K562 (cell line): ENCODE measurements around the gene SAPCD1. TPM values are rescaled to one million over a fixed set of nuclear protein-coding genes. Genes with fewer than 3 reads are reported as not detected.

Experiments used
- ELK1 ChIP-seq: sonication (generic); formaldehyde crosslinking; IDR thresholded peaks from 2 replicates; pipeline ENCODE4 v1.8.1; 2022; ENCODE audit warnings: missing genetic modification reagents
- HMGN3 ChIP-seq: IDR thresholded peaks from 2 replicates; pipeline ENCODE4 v1.6.1; 2011; ENCODE audit warnings: borderline replicate concordance, low read depth, mild to moderate bottlenecking, mixed read lengths, low read length; ENCODE audit not compliant: insufficient read length; ENCODE audit errors: extremely low read depth
- HNRNPUL1 ChIP-seq: fragments of 200-400 bp; formaldehyde crosslinking; IDR thresholded peaks from 2 replicates; pipeline ENCODE4 v1.6.1; 2017; ENCODE audit warnings: low read length
- HOXB6 ChIP-seq: fragments of 250-450 bp; sonication (Bioruptor Pico); IDR thresholded peaks from 2 replicates; pipeline ENCODE4 v1.5.1; 2022; ENCODE audit warnings: mild to moderate bottlenecking, borderline replicate concordance
- NFXL1 ChIP-seq: fragments of 450-650 bp; formaldehyde crosslinking; IDR thresholded peaks from 2 replicates; pipeline ENCODE4 v1.4.0; 2021; ENCODE audit warnings: mild to moderate bottlenecking
- NR4A1 ChIP-seq, 2 experiments: fragments of 250-450 bp in 1 of 2; fragments of 450-650 bp in 1 of 2; sonication (Bioruptor Pico) in 1 of 2; IDR thresholded peaks; 2 replicates each; pipeline versions ENCODE4 v1.4.0 to v1.6.1; 2016 to 2020; ENCODE audit warnings: mild to moderate bottlenecking in 2 of 2, missing compliant biosample characterization in 1 of 2, missing genetic modification characterization in 1 of 2, moderate library complexity in 1 of 2
- POLR2G ChIP-seq: fragments of 200-400 bp; formaldehyde crosslinking; IDR thresholded peaks from 2 replicates; pipeline ENCODE4 v1.6.1; 2017; ENCODE audit warnings: low read depth, mild to moderate bottlenecking, antibody characterized with exemption, low read length, moderate library complexity
- SMAD4 ChIP-seq: fragments of 250-450 bp; sonication (Bioruptor Pico); conservative IDR thresholded peaks from 2 replicates; pipeline ENCODE4 v1.8.0; 2021; ENCODE audit warnings: inconsistent platforms, mild to moderate bottlenecking, moderate library complexity
- ZNF12 ChIP-seq: sonication (generic); formaldehyde crosslinking; IDR thresholded peaks from 2 replicates; pipeline ENCODE4 v1.4.0; 2020; ENCODE audit warnings: mild to moderate bottlenecking, missing genetic modification reagents
- polyA plus RNA-seq, 8 experiments: library from polyadenylated mRNA; depleted of rRNA in 4 of 8; stranded (reverse) in 5 of 8; unstranded in 3 of 8; fragments of >200 nt; fragmentation: Nextera tagmentation in 2 of 8; fragmentation: Illumina TruSeq in 1 of 8; extraction: Ambion mirVana in 2 of 8; extraction: Trizol in 1 of 8; gene quantifications; 2 replicates each; pipeline versions ENCODE4 v1.2.1 to v1.2.3, GENCODE V29; 2011 to 2014; ENCODE audit warnings: inconsistent platforms in 1 of 8, missing spikeins in 1 of 8
- total RNA-seq, 7 experiments: library from RNA; depleted of rRNA in 6 of 7; stranded (reverse); fragments of >200 nt in 6 of 7; fragmentation: Illumina TruSeq in 2 of 7; extraction: Trizol in 2 of 7; gene quantifications; 2 replicates each; pipeline versions ENCODE4 v1.2.1 to v1.2.3, GENCODE V29; 2011 to 2021; ENCODE audit warnings: low replicate concordance in 1 of 7
- TF ChIP-seq, protein P1 (sequence below): fragments of 450-650 bp; conservative IDR thresholded peaks from 2 replicates; pipeline ENCODE4 v1.6.1; 2016; ENCODE audit warnings: missing genetic modification characterization, low read depth, mild to moderate bottlenecking, control low read depth, missing compliant biosample characterization

Gene SAPCD1
- total and polyA plus RNA-seq, 9 of the 15 experiments (the other 6 are each of a cell fraction or from before 2014, with no cell fraction given): 2.6 to 30.2 (median 7.4) TPM

DNA sequence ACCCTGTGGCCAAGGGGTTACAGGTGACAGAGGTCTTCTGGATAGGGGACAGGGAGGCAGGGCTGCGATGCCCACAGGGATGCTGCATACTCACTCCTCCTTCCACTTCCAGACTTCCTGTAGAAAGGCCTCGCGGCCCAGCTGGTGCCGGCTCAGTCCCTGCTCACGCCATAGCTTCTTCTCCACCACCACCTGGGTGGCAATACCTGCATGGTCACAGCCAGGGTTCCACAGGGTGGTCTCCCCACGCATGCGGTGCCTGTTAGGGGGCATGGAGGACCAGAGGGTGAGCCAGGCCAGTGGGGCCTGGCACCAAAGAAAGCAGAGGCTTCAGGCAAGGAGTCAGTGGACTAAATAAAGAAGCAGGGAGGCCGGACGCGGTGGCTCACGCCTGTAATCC is 23.0 kb downstream of the SAPCD1 start (continued):
- TF ChIP-seq ELK1 (CRISPR knock-in tag): no peak
- 0 out of 2 replicates have a peak, but pooled peaks have one; percentile 16 for TF ChIP-seq NR4A1 (CRISPR knock-in tag; IDR thresholded peaks at IDR 0.05)
- TF ChIP-seq NR4A1 (tag; IDR thresholded peaks at IDR 0.05): no peak
- TF ChIP-seq HOXB6 (CRISPR knock-in tag): no peak
- no peak for TF ChIP-seq HMGN3
- TF ChIP-seq SMAD4: no peak
- TF ChIP-seq ZNF12 (CRISPR knock-in tag): 0 out of 2 replicates have a peak, but pooled peaks have one; percentile 25
- TF ChIP-seq HNRNPUL1: no peak
- no peak for TF ChIP-seq NFXL1 (CRISPR knock-in tag)
- TF ChIP-seq POLR2G: peak; percentile 48; the same call in 1 of the 2 replicates
- TF ChIP-seq, protein P1, sequence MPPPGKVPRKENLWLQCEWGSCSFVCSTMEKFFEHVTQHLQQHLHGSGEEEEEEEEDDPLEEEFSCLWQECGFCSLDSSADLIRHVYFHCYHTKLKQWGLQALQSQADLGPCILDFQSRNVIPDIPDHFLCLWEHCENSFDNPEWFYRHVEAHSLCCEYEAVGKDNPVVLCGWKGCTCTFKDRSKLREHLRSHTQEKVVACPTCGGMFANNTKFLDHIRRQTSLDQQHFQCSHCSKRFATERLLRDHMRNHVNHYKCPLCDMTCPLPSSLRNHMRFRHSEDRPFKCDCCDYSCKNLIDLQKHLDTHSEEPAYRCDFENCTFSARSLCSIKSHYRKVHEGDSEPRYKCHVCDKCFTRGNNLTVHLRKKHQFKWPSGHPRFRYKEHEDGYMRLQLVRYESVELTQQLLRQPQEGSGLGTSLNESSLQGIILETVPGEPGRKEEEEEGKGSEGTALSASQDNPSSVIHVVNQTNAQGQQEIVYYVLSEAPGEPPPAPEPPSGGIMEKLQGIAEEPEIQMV: no peak
